HCT116 (cell line): ENCODE results near the gene ACP2. TPM values are rescaled to one million over a fixed set of nuclear protein-coding genes. Genes with fewer than 3 reads are reported as not detected.

ENCODE experiments used
- ATAC-seq: fragments of 200-7000 bp; cut with Tn5 transposase; 2 replicates; pipeline ENCODE4 v1.9.1; 2020; ENCODE audit warnings: mild to moderate bottlenecking, moderate library complexity
- BruUV-seq: library from RNA; stranded (reverse); fragments of 400-500 nt; replicated peaks from 2 replicates; lab custom pipeline; 2021; lab: Mats Ljungman, UMichigan
- CTCF ChIA-PET: fragments of 300-600 bp; sonication (Branson Sonifier 250); formaldehyde crosslinking; loops from one replicate; lab custom pipeline; 2021; ENCODE audit warnings: antibody characterized with exemption; lab: Charles Lee
- POLR2A ChIA-PET: fragments of 300-600, 350-600 bp; sonication (Branson Sonifier 250); formaldehyde crosslinking; loops from one replicate; lab custom pipeline; 2021; ENCODE audit warnings: antibody characterized with exemption; lab: Charles Lee
- RAD21 ChIA-PET, 2 experiments: fragments of 300-600 bp; sonication (Branson Sonifier 250); formaldehyde crosslinking; loops; one replicate each; lab custom pipeline; 2023; ENCODE audit warnings: low total read pairs in 2 of 2; ENCODE audit not compliant: uncharacterized antibody in 2 of 2, unreplicated experiment in 2 of 2, low non-redundant PET in 1 of 2; lab: Charles Lee
- DNase-seq: peaks from one replicate; pipeline ENCODE4 v3.0.0-alpha.2; 2010; ENCODE audit warnings: low read depth, low spot score
- H2AFZ ChIP-seq: fragments of 200-600 bp; shearing (Covaris generic), sonication (generic); 2 replicates; pipeline ENCODE4 v1.6.1; 2017; ENCODE audit warnings: low read depth, mixed run types, mixed read lengths, antibody characterized with exemption, low read length; ENCODE audit not compliant: poor library complexity, severe bottlenecking
- H3K27ac ChIP-seq: 2 replicates; pipeline ENCODE4 v1.5.1; 2012; ENCODE audit warnings: low read depth, low read length
- H3K27me3 ChIP-seq: fragments of 200-600 bp; sonication (generic); 2 replicates; pipeline ENCODE4 v1.6.1; 2016; ENCODE audit warnings: mixed run types, low read length, mixed read lengths; ENCODE audit not compliant: insufficient read depth
- H3K36me3 ChIP-seq, 2 experiments: fragments of 200-500 bp in 1 of 2; fragments of 200-600 bp in 1 of 2; sonication (Bioruptor generic) in 1 of 2; sonication (generic) in 1 of 2; 2 replicates each; pipeline versions ENCODE4 v1.5.1 to v1.6.1; 2014 to 2016; ENCODE audit warnings: low read length in 2 of 2, inconsistent platforms in 1 of 2, mixed read lengths in 1 of 2, mixed run types in 1 of 2; ENCODE audit not compliant: insufficient read depth in 2 of 2, control insufficient read depth in 1 of 2
- H3K4me1 ChIP-seq, 2 experiments: fragments of 200-600 bp in 1 of 2; sonication (generic) in 1 of 2; 2 replicates each; pipeline versions ENCODE4 v1.5.1 to v1.6.1; 2012 to 2017; ENCODE audit warnings: low read length in 2 of 2, inconsistent platforms in 1 of 2, mild to moderate bottlenecking in 1 of 2, mixed read lengths in 1 of 2, mixed run types in 1 of 2, moderate library complexity in 1 of 2; ENCODE audit not compliant: insufficient read depth in 2 of 2, control insufficient read depth in 1 of 2
- H3K4me2 ChIP-seq: fragments of 200-600 bp; sonication (generic); 2 replicates; pipeline ENCODE4 v1.6.1; 2017; ENCODE audit warnings: mixed run types, low read length, mixed read lengths
- H3K4me3 ChIP-seq, 2 experiments: fragments of 200-600 bp in 1 of 2; sonication (generic) in 1 of 2; replicated peaks in 1 of 2; 2 replicates each; pipeline ENCODE4 v1.5.1; 2011 to 2016; ENCODE audit warnings: low read length in 2 of 2, control low read depth in 1 of 2, low read depth in 1 of 2, mild to moderate bottlenecking in 1 of 2, mixed read lengths in 1 of 2, mixed run types in 1 of 2
- H3K79me2 ChIP-seq: fragments of 200-600 bp; sonication (generic); 2 replicates; pipeline ENCODE4 v1.6.1; 2017; ENCODE audit warnings: mild to moderate bottlenecking, mixed run types, low read length, moderate library complexity, mixed read lengths; ENCODE audit not compliant: insufficient read depth
- H3K9ac ChIP-seq: fragments of 200-600 bp; sonication (generic); 2 replicates; pipeline ENCODE4 v1.6.1; 2016; ENCODE audit warnings: low read length, mixed read lengths
- H3K9me2 ChIP-seq: fragments of 200-600 bp; sonication (generic), shearing (Covaris generic); 2 replicates; pipeline ENCODE4 v1.6.1; 2017; ENCODE audit warnings: mixed run types, mild to moderate bottlenecking, moderate library complexity; ENCODE audit not compliant: insufficient read depth
- H3K9me3 ChIP-seq, 2 experiments: fragments of 200-500 bp in 1 of 2; fragments of 200-600 bp in 1 of 2; sonication (Bioruptor generic) in 1 of 2; sonication (generic) in 1 of 2; 2 replicates each; pipeline ENCODE4 v1.6.1; 2014 to 2017; ENCODE audit warnings: low read length in 2 of 2, mixed read lengths in 2 of 2, inconsistent platforms in 1 of 2, low read depth in 1 of 2, mild to moderate bottlenecking in 1 of 2, mixed run types in 1 of 2, moderate library complexity in 1 of 2; ENCODE audit not compliant: control insufficient read depth in 1 of 2, insufficient read depth in 1 of 2
- H4K20me1 ChIP-seq: fragments of 200-600 bp; sonication (generic), shearing (Covaris generic); 2 replicates; pipeline ENCODE4 v1.6.1; 2017; ENCODE audit warnings: mixed run types, mild to moderate bottlenecking, moderate library complexity; ENCODE audit not compliant: insufficient read depth
- CBX3 ChIP-seq: IDR thresholded peaks from 2 replicates; pipeline ENCODE4 v1.6.1; 2012; ENCODE audit warnings: low read depth
- ELF1 ChIP-seq: IDR thresholded peaks from 2 replicates; pipeline ENCODE4 v1.6.1; 2012; ENCODE audit warnings: low read depth, borderline replicate concordance
- EZH2 ChIP-seq: fragments of 200-600 bp; sonication (generic); IDR thresholded peaks from 2 replicates; pipeline ENCODE4 v1.6.1; 2017; ENCODE audit warnings: antibody characterized with exemption, mixed run types
- JUND ChIP-seq: IDR thresholded peaks from 2 replicates; pipeline ENCODE4 v1.6.1; 2012
- POLR2A ChIP-seq: IDR thresholded peaks from 2 replicates; pipeline ENCODE4 v1.7.0; 2011; ENCODE audit warnings: borderline replicate concordance; ENCODE audit not compliant: insufficient read depth, insufficient read length; ENCODE audit errors: extremely low read depth
- POLR2AphosphoS5 ChIP-seq: IDR thresholded peaks from 2 replicates; pipeline ENCODE4 v1.6.1; 2011; ENCODE audit warnings: mild to moderate bottlenecking, low read depth, low read length, moderate library complexity
- RAD21 ChIP-seq: IDR thresholded peaks from 2 replicates; pipeline ENCODE4 v1.6.1; 2012; ENCODE audit warnings: low read depth, mild to moderate bottlenecking
- SIN3A ChIP-seq: IDR thresholded peaks from 2 replicates; pipeline ENCODE4 v1.6.1; 2012; ENCODE audit warnings: low read depth
- ZFX ChIP-seq: fragments of 450-650 bp; IDR thresholded peaks from 2 replicates; pipeline ENCODE4 v1.6.1; 2017
- ZNF274 ChIP-seq: fragments of 200-500 bp; sonication (Bioruptor generic); IDR thresholded peaks from 2 replicates; pipeline ENCODE4 v1.6.1; 2014; ENCODE audit warnings: mild to moderate bottlenecking, low read depth, low read length, inconsistent platforms
- intact Hi-C: fragments of 100-400 bp; cut with micrococcal nuclease; formaldehyde crosslinking; loops from 2 replicates; pipeline ENCODE4 v1.10.0; 2022
- total RNA-seq: library from RNA; stranded (reverse); gene quantifications from one replicate; pipeline ENCODE4 v1.2.1, GENCODE V29; 2021; ENCODE audit not compliant: unreplicated experiment
- TF ChIP-seq, protein P1 (sequence below), 3 experiments: fragments of 200-600 bp in 1 of 3; sonication (generic) in 1 of 3; IDR thresholded peaks in 2 of 3; conservative IDR thresholded peaks in 1 of 3; 2 replicates each; pipeline ENCODE4 v1.5.1; 2012 to 2017; ENCODE audit warnings: low read depth in 2 of 3, low read length in 2 of 3, antibody characterized with exemption in 1 of 3, borderline replicate concordance in 1 of 3, control low read depth in 1 of 3, mild to moderate bottlenecking in 1 of 3, mixed read lengths in 1 of 3, mixed run types in 1 of 3, moderate library complexity in 1 of 3; ENCODE audit not compliant: insufficient read depth in 1 of 3
- TF ChIP-seq, protein P2 (sequence below): IDR thresholded peaks from 2 replicates; pipeline ENCODE4 v1.6.1; 2012
- TF ChIP-seq, protein P3 (sequence below): IDR thresholded peaks from 2 replicates; pipeline ENCODE4 v1.6.1; 2012

ACP2 gene
- total RNA-seq, 1 experiment from 2014 or later = 21.5 TPM

GRCh38 chr11:47233989-47234668, 14.5 kb downstream of the ACP2 start:
- H3K27me3 ChIP-seq = no peaks in the 10 kb centered on the region
- no peak overlapping the region for H2AFZ ChIP-seq
- H3K79me2 ChIP-seq = no peaks in the 10 kb centered on the region
- peaks cover 7 to 12% of the 10 kb centered on the region in 2 experiments; a peak in 3 of 4 replicates for H3K36me3 ChIP-seq
- DNase-seq = no peak
- H3K4me2 ChIP-seq = no peak overlapping the region
- ChIA-PET POLR2A (interaction anchor here (0.9 kb wide), 1 partner anchor 20 kb away, joined by 3 read pairs; no protein-coding TSS in a partner anchor), RAD21 (interaction anchor here (1.0 to 1.2 kb wide), 2 partner anchors 14 to 121 kb away, joined by 4 to 7 read pairs; partner anchors contain the start of gene ACP2 (in 1 of the 2)), CTCF (interaction anchor here (1.1 to 1.5 kb wide), 3 partner anchors 14 to 115 kb away, joined by 4 to 7 read pairs (median 4); partner anchors contain the start of gene ACP2)
- no peak overlapping the region for H3K27ac ChIP-seq
- H3K9me2 ChIP-seq = no peaks in the 10 kb centered on the region
- peaks cover 0 to 8% of the 10 kb centered on the region in 2 experiments; a peak in 1 of 4 replicates for H3K4me1 ChIP-seq
- H3K4me3 ChIP-seq = no peak overlapping the region
- H3K9me3 ChIP-seq = no peaks in the 10 kb centered on the region
- intact Hi-C loops = no loop called here
- H4K20me1 ChIP-seq = no peaks in the 10 kb centered on the region
- H3K9ac ChIP-seq = no peak overlapping the region
- BruUV-seq = no TSS peak
- TF ChIP-seq, protein P1, sequence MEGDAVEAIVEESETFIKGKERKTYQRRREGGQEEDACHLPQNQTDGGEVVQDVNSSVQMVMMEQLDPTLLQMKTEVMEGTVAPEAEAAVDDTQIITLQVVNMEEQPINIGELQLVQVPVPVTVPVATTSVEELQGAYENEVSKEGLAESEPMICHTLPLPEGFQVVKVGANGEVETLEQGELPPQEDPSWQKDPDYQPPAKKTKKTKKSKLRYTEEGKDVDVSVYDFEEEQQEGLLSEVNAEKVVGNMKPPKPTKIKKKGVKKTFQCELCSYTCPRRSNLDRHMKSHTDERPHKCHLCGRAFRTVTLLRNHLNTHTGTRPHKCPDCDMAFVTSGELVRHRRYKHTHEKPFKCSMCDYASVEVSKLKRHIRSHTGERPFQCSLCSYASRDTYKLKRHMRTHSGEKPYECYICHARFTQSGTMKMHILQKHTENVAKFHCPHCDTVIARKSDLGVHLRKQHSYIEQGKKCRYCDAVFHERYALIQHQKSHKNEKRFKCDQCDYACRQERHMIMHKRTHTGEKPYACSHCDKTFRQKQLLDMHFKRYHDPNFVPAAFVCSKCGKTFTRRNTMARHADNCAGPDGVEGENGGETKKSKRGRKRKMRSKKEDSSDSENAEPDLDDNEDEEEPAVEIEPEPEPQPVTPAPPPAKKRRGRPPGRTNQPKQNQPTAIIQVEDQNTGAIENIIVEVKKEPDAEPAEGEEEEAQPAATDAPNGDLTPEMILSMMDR (IDR thresholded peaks at IDR 0.05 in 2 of 3, conservative IDR thresholded peaks at IDR 0.05 in 1 of 3; ENCODE audit: borderline replicate concordance in 1 of 3, insufficient read depth in 1 of 3, low read depth in 2 of 3, low read length in 2 of 3) = peak in 2 of 3 experiments; percentile 18 to 36; a peak in 2 of 6 replicates
- TF ChIP-seq JUND (no peak), ZNF274 (no peak), RAD21 (peak; percentile 38), EZH2 (no peak)
- peak; percentile 74 for ATAC-seq

DNA sequence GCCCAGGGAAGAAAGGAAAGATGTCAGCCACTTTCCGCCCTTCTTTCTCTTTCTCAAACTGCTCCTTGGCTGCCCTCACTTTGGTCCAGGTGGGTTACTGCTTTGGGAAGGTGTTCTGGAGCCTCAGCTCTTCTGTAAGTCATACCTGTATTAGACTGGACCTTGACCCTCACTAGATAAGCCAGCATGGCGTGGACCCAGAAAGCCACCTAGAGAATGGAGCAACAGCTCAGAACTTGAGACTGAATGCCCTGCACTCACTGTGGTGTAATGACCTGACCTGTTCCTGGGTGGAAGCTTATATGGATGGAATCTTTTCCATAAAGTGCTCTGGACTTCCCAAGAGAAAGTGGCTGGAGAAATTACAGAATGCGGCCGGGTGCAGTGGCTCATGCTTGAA, 15.6 kb downstream of the ACP2 start:
- ChIA-PET POLR2A (interaction anchor here (3.6 kb wide), 1 partner anchor 19 kb away, joined by 12 read pairs; the partner anchor contains the start of gene DDB2), CTCF (interaction anchor here (0.6 kb wide), 1 partner anchor 134 kb away, joined by 6 read pairs; no protein-coding TSS in a partner anchor), RAD21 (no interaction called here)
- H3K4me1 ChIP-seq = peaks cover 0 to 8% of the 10 kb centered on the region in 2 experiments; a peak in 1 of 4 replicates
- DNase-seq = no peak
- no peak for ATAC-seq
- no peak overlapping the region for H2AFZ ChIP-seq
- BruUV-seq = no TSS peak
- H3K9ac ChIP-seq = no peak overlapping the region
- no peak overlapping the region for H3K27ac ChIP-seq
- H3K36me3 ChIP-seq = peaks cover 4 to 7% of the 10 kb centered on the region in 2 experiments; a peak in 2 of 4 replicates
- no peak overlapping the region for H3K4me2 ChIP-seq
- H4K20me1 ChIP-seq = no peaks in the 10 kb centered on the region
- no peak overlapping the region for H3K4me3 ChIP-seq
- H3K27me3 ChIP-seq = no peaks in the 10 kb centered on the region
- no peaks in the 10 kb centered on the region for H3K9me2 ChIP-seq
- intact Hi-C loops = no loop called here
- H3K79me2 ChIP-seq = no peaks in the 10 kb centered on the region
- H3K9me3 ChIP-seq = no peaks in the 10 kb centered on the region
- TF ChIP-seq ZFX (no peak), RAD21 (no peak), POLR2AphosphoS5 (no peak), SIN3A (no peak), ELF1 (no peak), POLR2A (no peak), CBX3 (no peak)
- TF ChIP-seq, protein P2, sequence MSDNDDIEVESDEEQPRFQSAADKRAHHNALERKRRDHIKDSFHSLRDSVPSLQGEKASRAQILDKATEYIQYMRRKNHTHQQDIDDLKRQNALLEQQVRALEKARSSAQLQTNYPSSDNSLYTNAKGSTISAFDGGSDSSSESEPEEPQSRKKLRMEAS = no peak
- TF ChIP-seq, protein P3, sequence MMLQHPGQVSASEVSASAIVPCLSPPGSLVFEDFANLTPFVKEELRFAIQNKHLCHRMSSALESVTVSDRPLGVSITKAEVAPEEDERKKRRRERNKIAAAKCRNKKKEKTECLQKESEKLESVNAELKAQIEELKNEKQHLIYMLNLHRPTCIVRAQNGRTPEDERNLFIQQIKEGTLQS = no peak
- TF ChIP-seq, protein P1 (IDR thresholded peaks at IDR 0.05 in 2 of 3, conservative IDR thresholded peaks at IDR 0.05 in 1 of 3; ENCODE audit: borderline replicate concordance in 1 of 3, insufficient read depth in 1 of 3, low read depth in 2 of 3, low read length in 2 of 3) = no peak
